HEK293 (cell line): ENCODE measurements around the gene DCPS.

Source experiments
- CTCF ChIA-PET: fragments of 350-600 bp; formaldehyde crosslinking; extraction: SDS; loops from one replicate; lab custom pipeline; 2021; ENCODE audit warnings: antibody characterized with exemption; lab: Yijun Ruan, JAX
- POLR2A ChIA-PET: fragments of 300-600 bp; formaldehyde crosslinking; extraction: SDS; loops from one replicate; lab custom pipeline; 2020; ENCODE audit warnings: antibody characterized with exemption, inconsistent platforms; lab: Yijun Ruan, JAX
- H3K27ac ChIP-seq: fragments of 200-500 bp; sonication (Bioruptor generic); 2 replicates; pipeline ENCODE4 v1.5.1; 2014; ENCODE audit warnings: low read depth, low read length, control low read depth, inconsistent platforms; ENCODE audit errors: extremely low read depth
- H3K36me3 ChIP-seq, 2 experiments: fragments of 200-500 bp in 1 of 2; sonication (Bioruptor generic) in 1 of 2; 1 replicate in 1 of 2; 2 replicates in 1 of 2; pipeline ENCODE4 v1.5.1; 2014 to 2017; ENCODE audit warnings: inconsistent platforms in 2 of 2, low read length in 2 of 2; ENCODE audit not compliant: control insufficient read depth in 2 of 2, insufficient read depth in 1 of 2
- H3K4me1 ChIP-seq: fragments of 200-500 bp; sonication (Bioruptor generic); 2 replicates; pipeline ENCODE4 v1.5.1; 2014; ENCODE audit warnings: mild to moderate bottlenecking, low read length, inconsistent platforms; ENCODE audit not compliant: control insufficient read depth, insufficient read depth
- H3K4me3 ChIP-seq: 2 replicates; pipeline ENCODE4 v1.5.1; 2011; ENCODE audit warnings: low read depth, mild to moderate bottlenecking, control low read depth, low read length, moderate library complexity
- H3K9me3 ChIP-seq: fragments of 200-500 bp; sonication (Bioruptor generic); 2 replicates; pipeline ENCODE4 v1.5.1; 2014; ENCODE audit warnings: low read depth, low read length, inconsistent platforms; ENCODE audit not compliant: control insufficient read depth, insufficient read depth
- AEBP2 ChIP-seq: fragments of 450-650 bp; formaldehyde crosslinking; IDR thresholded peaks from 2 replicates; pipeline ENCODE4 v1.5.1; 2016; ENCODE audit warnings: missing biosample characterization, missing genetic modification characterization, borderline replicate concordance
- GLIS1 ChIP-seq: fragments of 450-650 bp; formaldehyde crosslinking; IDR thresholded peaks from 2 replicates; pipeline ENCODE4 v1.5.1; 2016; ENCODE audit warnings: missing biosample characterization, missing genetic modification characterization
- GLIS2 ChIP-seq: fragments of 450-650 bp; formaldehyde crosslinking; IDR thresholded peaks from 2 replicates; pipeline ENCODE4 v1.5.1; 2016; ENCODE audit warnings: missing biosample characterization, missing genetic modification characterization
- KLF1 ChIP-seq: fragments of 450-650 bp; formaldehyde crosslinking; IDR thresholded peaks from 2 replicates; pipeline ENCODE4 v1.5.1; 2016; ENCODE audit warnings: missing biosample characterization, missing genetic modification characterization
- KLF16 ChIP-seq: fragments of 450-650 bp; formaldehyde crosslinking; IDR thresholded peaks from 2 replicates; pipeline ENCODE4 v1.5.1; 2017; ENCODE audit warnings: missing biosample characterization, missing genetic modification characterization
- OSR2 ChIP-seq: fragments of 450-650 bp; formaldehyde crosslinking; IDR thresholded peaks from 2 replicates; pipeline ENCODE4 v1.5.1; 2016; ENCODE audit warnings: missing biosample characterization, missing genetic modification characterization
- PRDM6 ChIP-seq: fragments of 450-650 bp; formaldehyde crosslinking; IDR thresholded peaks from 2 replicates; pipeline ENCODE4 v1.5.1; 2017; ENCODE audit warnings: missing biosample characterization, missing genetic modification characterization
- SP2 ChIP-seq: fragments of 450-650 bp; formaldehyde crosslinking; IDR thresholded peaks from 2 replicates; pipeline ENCODE4 v1.5.1; 2016; ENCODE audit warnings: missing biosample characterization, missing genetic modification characterization
- TCF7L2 ChIP-seq: IDR thresholded peaks from 2 replicates; pipeline ENCODE4 v1.6.1; 2011; ENCODE audit warnings: low read depth, mild to moderate bottlenecking, inconsistent platforms, low read length, moderate library complexity, borderline replicate concordance
- ZBTB20 ChIP-seq: fragments of 450-650 bp; formaldehyde crosslinking; IDR thresholded peaks from 2 replicates; pipeline ENCODE4 v1.5.1; 2016; ENCODE audit warnings: missing biosample characterization, missing genetic modification characterization
- ZBTB21 ChIP-seq: fragments of 450-650 bp; formaldehyde crosslinking; IDR thresholded peaks from 2 replicates; pipeline ENCODE4 v1.5.1; 2017; ENCODE audit warnings: missing biosample characterization, missing genetic modification characterization
- ZBTB7A ChIP-seq: fragments of 450-650 bp; formaldehyde crosslinking; IDR thresholded peaks from 2 replicates; pipeline ENCODE4 v1.5.1; 2016; ENCODE audit warnings: low read depth, missing biosample characterization, missing genetic modification characterization
- ZFHX2 ChIP-seq: fragments of 450-650 bp; formaldehyde crosslinking; conservative IDR thresholded peaks from 2 replicates; pipeline ENCODE4 v1.5.1; 2016; ENCODE audit warnings: missing biosample characterization, missing genetic modification characterization
- ZFP37 ChIP-seq: fragments of 450-650 bp; formaldehyde crosslinking; IDR thresholded peaks from 2 replicates; pipeline ENCODE4 v1.5.1; 2016; ENCODE audit warnings: missing biosample characterization, missing genetic modification characterization
- ZNF10 ChIP-seq: fragments of 450-650 bp; formaldehyde crosslinking; IDR thresholded peaks from 2 replicates; pipeline ENCODE4 v1.5.1; 2017; ENCODE audit warnings: missing biosample characterization, missing genetic modification characterization
- ZNF133 ChIP-seq: fragments of 450-650 bp; formaldehyde crosslinking; IDR thresholded peaks from 2 replicates; pipeline ENCODE4 v1.5.1; 2016; ENCODE audit warnings: missing biosample characterization, missing genetic modification characterization
- ZNF175 ChIP-seq: fragments of 450-650 bp; formaldehyde crosslinking; IDR thresholded peaks from 2 replicates; pipeline ENCODE4 v1.5.1; 2016; ENCODE audit warnings: missing biosample characterization, missing genetic modification characterization
- ZNF18 ChIP-seq: fragments of 450-650 bp; formaldehyde crosslinking; IDR thresholded peaks from 2 replicates; pipeline ENCODE4 v1.5.1; 2016; ENCODE audit warnings: missing biosample characterization, missing genetic modification characterization
- ZNF184 ChIP-seq: fragments of 450-650 bp; IDR thresholded peaks from 2 replicates; pipeline ENCODE4 v1.5.1; 2018; ENCODE audit warnings: missing biosample characterization, mild to moderate bottlenecking, missing genetic modification characterization
- ZNF239 ChIP-seq: fragments of 450-650 bp; formaldehyde crosslinking; IDR thresholded peaks from 2 replicates; pipeline ENCODE4 v1.5.1; 2016; ENCODE audit warnings: missing biosample characterization, missing genetic modification characterization
- ZNF366 ChIP-seq: fragments of 450-650 bp; formaldehyde crosslinking; conservative IDR thresholded peaks from 2 replicates; pipeline ENCODE4 v1.5.1; 2016; ENCODE audit warnings: missing biosample characterization, missing genetic modification characterization
- ZNF423 ChIP-seq: fragments of 450-650 bp; formaldehyde crosslinking; IDR thresholded peaks from 2 replicates; pipeline ENCODE4 v1.5.1; 2016; ENCODE audit warnings: missing biosample characterization, missing genetic modification characterization
- ZNF48 ChIP-seq: fragments of 450-650 bp; formaldehyde crosslinking; IDR thresholded peaks from 2 replicates; pipeline ENCODE4 v1.5.1; 2016; ENCODE audit warnings: missing biosample characterization, missing genetic modification characterization
- ZNF610 ChIP-seq: fragments of 450-650 bp; formaldehyde crosslinking; IDR thresholded peaks from 2 replicates; pipeline ENCODE4 v1.5.1; 2016; ENCODE audit warnings: missing biosample characterization, missing genetic modification characterization, borderline replicate concordance
- ZNF670 ChIP-seq: fragments of 450-650 bp; formaldehyde crosslinking; IDR thresholded peaks from 2 replicates; pipeline ENCODE4 v1.5.1; 2016; ENCODE audit warnings: missing biosample characterization, missing genetic modification characterization, low read depth
- ZNF76 ChIP-seq: fragments of 450-650 bp; formaldehyde crosslinking; IDR thresholded peaks from 2 replicates; pipeline ENCODE4; 2016; ENCODE audit warnings: low read depth, missing biosample characterization, missing genetic modification characterization, borderline replicate concordance
- ZNF843 ChIP-seq: fragments of 450-650 bp; formaldehyde crosslinking; IDR thresholded peaks from 2 replicates; pipeline ENCODE4 v1.5.1; 2016; ENCODE audit warnings: missing biosample characterization, missing genetic modification characterization
- ZSCAN23 ChIP-seq: fragments of 450-650 bp; formaldehyde crosslinking; IDR thresholded peaks from 2 replicates; pipeline ENCODE4 v1.5.1; 2016; ENCODE audit warnings: missing biosample characterization, missing genetic modification characterization
- ZXDB ChIP-seq: fragments of 450-650 bp; formaldehyde crosslinking; IDR thresholded peaks from 2 replicates; pipeline ENCODE4 v1.5.1; 2016; ENCODE audit warnings: missing biosample characterization, missing genetic modification characterization
- TF ChIP-seq, protein P1 (sequence below): fragments of 450-650 bp; formaldehyde crosslinking; IDR thresholded peaks from 2 replicates; pipeline ENCODE4 v1.5.1; 2016; ENCODE audit warnings: missing biosample characterization, missing genetic modification characterization

Gene DCPS

DNA sequence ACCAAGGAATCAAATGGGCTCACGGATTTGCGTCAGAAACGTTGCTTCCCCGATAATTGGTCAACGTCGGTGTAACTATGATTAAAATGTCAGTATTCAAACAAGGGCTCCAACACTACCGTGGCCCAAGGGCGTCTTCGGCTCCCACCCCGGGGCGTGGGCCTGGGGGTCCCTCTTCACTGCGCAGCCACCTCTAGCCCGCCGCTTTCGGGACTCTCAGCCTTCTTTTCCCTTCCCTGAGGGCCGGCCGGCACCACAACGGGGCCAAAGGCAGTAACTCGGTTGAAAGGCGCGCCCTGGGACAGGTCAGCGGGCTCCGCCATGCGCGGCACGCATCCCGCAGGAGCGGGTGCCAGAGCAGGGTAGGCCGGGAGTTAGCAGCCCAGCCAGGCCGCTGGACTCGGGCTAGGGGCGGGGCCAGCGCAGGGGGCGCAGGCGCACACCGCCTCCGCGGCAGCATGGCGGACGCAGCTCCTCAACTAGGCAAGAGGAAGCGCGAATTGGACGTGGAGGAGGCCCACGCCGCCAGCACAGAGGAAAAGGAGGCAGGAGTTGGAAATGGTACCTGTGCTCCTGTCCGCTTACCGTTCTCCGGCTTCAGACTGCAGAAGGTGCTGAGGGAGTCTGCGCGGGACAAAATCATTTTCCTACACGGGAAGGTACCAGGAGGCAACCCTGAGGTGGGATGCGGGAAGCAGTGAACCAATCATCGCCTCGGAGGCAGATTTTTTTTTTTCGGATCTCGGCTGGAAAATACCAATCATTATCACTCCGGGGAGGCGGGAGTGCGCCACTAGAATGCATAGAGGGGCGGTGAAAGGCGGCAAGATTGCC lies at the start of gene DCPS:
DCPS (plus strand) TSS at position 438 of the 834 bp plus-strand sequence; CDS start at position 459, 21 bp downstream.
- H3K4me1 ChIP-seq = no peaks in the 10 kb centered on the region
- H3K4me3 ChIP-seq = peak within 1 kb of the TSS; percentile 78
- H3K36me3 ChIP-seq = peaks cover 0 to 14% of the 10 kb centered on the region in 2 experiments; a peak in 2 of 3 replicates
- ChIA-PET CTCF (interaction anchor here (0.6 to 0.9 kb wide), 2 partner anchors 15 to 434 kb away, joined by 3 to 4 read pairs; no protein-coding TSS in a partner anchor), POLR2A (interaction anchor here (0.6 to 1.4 kb wide), 7 partner anchors 12 to 266 kb away, joined by 3 to 6 read pairs (median 3); partner anchors contain the start of genes FOXRED1, SRPRA and ST3GAL4)
- no peaks in the 10 kb centered on the region for H3K9me3 ChIP-seq
- peak within 1 kb of the TSS; percentile 83 for H3K27ac ChIP-seq
- no peak for TF ChIP-seq ZBTB21 (tag by site-specific recombination)
- no peak for TF ChIP-seq ZBTB7A (tag by site-specific recombination)
- TF ChIP-seq KLF1 = peak; percentile 72
- peak; percentile 46; the same call in 1 of the 2 replicates for TF ChIP-seq ZNF843 (tag by site-specific recombination)
- TF ChIP-seq ZNF239 (tag by site-specific recombination) = 0 out of 2 replicates have a peak, but pooled peaks have one; percentile 58
- peak; percentile 49; the same call in 1 of the 2 replicates for TF ChIP-seq KLF16 (tag by site-specific recombination)
- peak; percentile 88 for TF ChIP-seq ZXDB
- TF ChIP-seq, protein P1, sequence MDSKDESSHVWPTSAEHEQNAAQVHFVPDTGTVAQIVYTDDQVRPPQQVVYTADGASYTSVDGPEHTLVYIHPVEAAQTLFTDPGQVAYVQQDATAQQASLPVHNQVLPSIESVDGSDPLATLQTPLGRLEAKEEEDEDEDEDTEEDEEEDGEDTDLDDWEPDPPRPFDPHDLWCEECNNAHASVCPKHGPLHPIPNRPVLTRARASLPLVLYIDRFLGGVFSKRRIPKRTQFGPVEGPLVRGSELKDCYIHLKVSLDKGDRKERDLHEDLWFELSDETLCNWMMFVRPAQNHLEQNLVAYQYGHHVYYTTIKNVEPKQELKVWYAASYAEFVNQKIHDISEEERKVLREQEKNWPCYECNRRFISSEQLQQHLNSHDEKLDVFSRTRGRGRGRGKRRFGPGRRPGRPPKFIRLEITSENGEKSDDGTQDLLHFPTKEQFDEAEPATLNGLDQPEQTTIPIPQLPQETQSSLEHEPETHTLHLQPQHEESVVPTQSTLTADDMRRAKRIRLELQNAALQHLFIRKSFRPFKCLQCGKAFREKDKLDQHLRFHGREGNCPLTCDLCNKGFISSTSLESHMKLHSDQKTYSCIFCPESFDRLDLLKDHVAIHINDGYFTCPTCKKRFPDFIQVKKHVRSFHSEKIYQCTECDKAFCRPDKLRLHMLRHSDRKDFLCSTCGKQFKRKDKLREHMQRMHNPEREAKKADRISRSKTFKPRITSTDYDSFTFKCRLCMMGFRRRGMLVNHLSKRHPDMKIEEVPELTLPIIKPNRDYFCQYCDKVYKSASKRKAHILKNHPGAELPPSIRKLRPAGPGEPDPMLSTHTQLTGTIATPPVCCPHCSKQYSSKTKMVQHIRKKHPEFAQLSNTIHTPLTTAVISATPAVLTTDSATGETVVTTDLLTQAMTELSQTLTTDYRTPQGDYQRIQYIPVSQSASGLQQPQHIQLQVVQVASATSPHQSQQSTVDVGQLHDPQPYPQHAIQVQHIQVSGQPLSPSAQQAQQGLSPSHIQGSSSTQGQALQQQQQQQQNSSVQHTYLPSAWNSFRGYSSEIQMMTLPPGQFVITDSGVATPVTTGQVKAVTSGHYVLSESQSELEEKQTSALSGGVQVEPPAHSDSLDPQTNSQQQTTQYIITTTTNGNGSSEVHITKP (tag by site-specific recombination) = peak; percentile 97
- peak; percentile 56; the same call in 1 of the 2 replicates for TF ChIP-seq ZNF610 (tag by site-specific recombination)
- 0 out of 2 replicates have a peak, but pooled peaks have one; percentile 10 for TF ChIP-seq ZNF10 (tag by site-specific recombination)
- TF ChIP-seq SP2 (tag by site-specific recombination) = peak; percentile 73
- peak; percentile 66 for TF ChIP-seq ZFHX2
- TF ChIP-seq ZBTB20 (tag by site-specific recombination) = peak; percentile 63; the same call in 1 of the 2 replicates
- TF ChIP-seq ZNF366 (tag by site-specific recombination) = no peak
- peak; percentile 57 for TF ChIP-seq ZNF423 (tag by site-specific recombination)
- no peak for TF ChIP-seq ZNF133 (tag by site-specific recombination)
- TF ChIP-seq ZNF175 (tag by site-specific recombination) = no peak
- TF ChIP-seq ZNF76 = peak; percentile 63
- TF ChIP-seq ZNF184 = no peak
- TF ChIP-seq GLIS1 (tag by site-specific recombination) = no peak
- no peak for TF ChIP-seq AEBP2 (tag by site-specific recombination)
- TF ChIP-seq TCF7L2 = peak; percentile 83; the same call in 1 of the 2 replicates
- TF ChIP-seq ZNF670 (tag by site-specific recombination) = no peak
- TF ChIP-seq ZSCAN23 (tag by site-specific recombination) = 0 out of 2 replicates have a peak, but pooled peaks have one; percentile 37
- no peak for TF ChIP-seq ZNF48 (tag by site-specific recombination)
- TF ChIP-seq ZFP37 = peak; percentile 78; the same call in 1 of the 2 replicates
- TF ChIP-seq ZNF18 (tag by site-specific recombination) = 0 out of 2 replicates have a peak, but pooled peaks have one; percentile 13
- TF ChIP-seq GLIS2 (tag by site-specific recombination) = peak; percentile 82
- peak; percentile 45; the same call in 1 of the 2 replicates for TF ChIP-seq OSR2
- TF ChIP-seq PRDM6 (tag by site-specific recombination) = no peak
